Effector memory CD8-positive, alpha-beta T cell (primary cell): Measurements from ENCODE around the gene BRD2.

ENCODE experiments used
- ATAC-seq: fragments of 150-1000 bp; cut with Tn5 transposase; replicated peaks from 2 replicates; pipeline ENCODE4 v1.10.0; 2021; ENCODE audit warnings: mild to moderate bottlenecking, moderate library complexity
- DNase-seq, 3 experiments: peaks; one replicate each; pipeline ENCODE4 v3.0.0; 2021
- H3K27ac Mint-ChIP-seq, 2 donors: one replicate each; pipeline ENCODE4 v1.8.0; 2022; ENCODE audit warnings: mild to moderate bottlenecking in 2 of 2, mixed read lengths in 2 of 2, moderate library complexity in 2 of 2
- H3K27me3 Mint-ChIP-seq, 2 donors: one replicate each; pipeline ENCODE4 v1.8.0; 2022; ENCODE audit warnings: mixed read lengths in 2 of 2
- H3K36me3 Mint-ChIP-seq: one replicate; pipeline ENCODE4 v1.8.0; 2022; ENCODE audit warnings: mild to moderate bottlenecking, moderate library complexity, mixed read lengths; ENCODE audit not compliant: insufficient read depth
- H3K4me1 Mint-ChIP-seq, 2 donors: one replicate each; pipeline ENCODE4 v1.8.0; 2022; ENCODE audit warnings: low read depth in 2 of 2, mixed read lengths in 2 of 2
- H3K4me3 Mint-ChIP-seq, 2 donors: one replicate each; pipeline ENCODE4 v1.8.0; 2022; ENCODE audit warnings: mild to moderate bottlenecking in 2 of 2, mixed read lengths in 2 of 2, moderate library complexity in 2 of 2
- H3K9me3 Mint-ChIP-seq, 2 donors: one replicate each; pipeline ENCODE4 v1.8.0; 2022; ENCODE audit warnings: mixed read lengths in 2 of 2

The BRD2 gene

GRCh38 chr6:33007831-33008400, 39.5 kb downstream of the BRD2 start:
- Mint-ChIP-seq H3K9me3 (no peaks in the 10 kb centered on the region), H3K4me3 (peak overlapping the region; percentile 78 to 81), H3K4me1 (peaks cover 13 to 21% of the 10 kb centered on the region in 2 donors), H3K27me3 (peaks cover 0 to 6% of the 10 kb centered on the region in 2 donors), H3K27ac (peak overlapping the region in 1 of 2 donors; percentile 30), H3K36me3 (no peaks in the 10 kb centered on the region)
- ATAC-seq (no peak), DNase-seq (no peak)

GRCh38 chr6:33008944-33009861, 40.8 kb downstream of the BRD2 start, which contains the start of gene HLA-DOA:
HLA-DOA (minus strand) TSS chr6:33009591.
- DNase-seq (peak; percentile 43 to 58 (median 48)), ATAC-seq (peak; percentile 96)
- Mint-ChIP-seq H3K27me3 (no peaks in the 10 kb centered on the region), H3K36me3 (no peaks in the 10 kb centered on the region), H3K4me1 (peaks cover 13 to 21% of the 10 kb centered on the region in 2 donors), H3K27ac (peak within 1 kb of the TSS; percentile 39 to 92), H3K4me3 (peak within 1 kb of the TSS; percentile 78 to 81), H3K9me3 (no peaks in the 10 kb centered on the region)

DNA sequence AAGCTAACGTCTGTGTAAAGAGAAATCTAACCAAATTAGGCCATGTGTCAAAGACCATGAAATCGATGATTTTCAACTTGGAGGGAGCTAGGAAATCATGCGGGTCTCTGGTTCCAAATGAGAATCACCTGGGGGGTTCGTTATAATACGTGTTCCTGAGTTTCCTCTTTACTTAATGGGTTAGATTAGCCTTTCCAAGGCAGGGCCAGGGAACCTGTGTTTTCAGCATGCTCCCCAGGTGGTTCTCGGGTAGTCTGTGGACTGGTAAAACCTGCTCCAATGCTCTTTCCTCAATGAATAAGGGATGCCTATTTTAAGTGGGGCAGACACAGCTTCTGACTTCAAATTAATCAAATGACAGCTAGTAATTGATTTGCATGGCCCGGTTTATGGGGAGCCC, 42.0 kb downstream of the BRD2 start:
- Mint-ChIP-seq H3K4me3 (no peak overlapping the region), H3K27ac (no peak overlapping the region), H3K9me3 (no peaks in the 10 kb centered on the region), H3K27me3 (peaks cover 0 to 6% of the 10 kb centered on the region in 2 donors), H3K4me1 (peaks cover 17 to 27% of the 10 kb centered on the region in 2 donors), H3K36me3 (no peaks in the 10 kb centered on the region)
- DNase-seq (no peak), ATAC-seq (no peak)

DNA sequence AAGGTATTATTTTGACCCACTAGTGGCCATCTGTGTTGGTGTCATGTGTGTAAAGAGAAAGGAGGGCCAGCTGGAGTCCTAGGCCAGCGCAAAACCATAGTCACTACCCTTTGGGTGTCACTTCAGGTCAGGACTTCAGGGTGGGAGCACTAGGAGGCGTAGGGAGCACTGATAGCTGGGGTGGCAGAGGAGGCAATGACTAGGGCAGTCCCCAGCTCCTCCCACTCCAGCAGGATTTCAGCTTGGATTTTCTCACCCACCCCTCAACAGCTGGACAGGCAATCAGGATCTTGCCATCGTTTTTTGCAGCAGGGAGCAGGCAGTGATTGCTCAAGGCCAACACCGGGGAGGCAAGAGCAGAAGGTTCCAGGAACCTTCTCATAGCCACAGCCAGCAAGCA, 45.2 kb downstream of the BRD2 start:
- no peak overlapping the region for H3K4me3 Mint-ChIP-seq
- H3K9me3 Mint-ChIP-seq: no peaks in the 10 kb centered on the region
- no peaks in the 10 kb centered on the region for H3K36me3 Mint-ChIP-seq
- peaks cover 23 to 27% of the 10 kb centered on the region in 2 donors for H3K4me1 Mint-ChIP-seq
- ATAC-seq: no peak
- peaks cover 0 to 6% of the 10 kb centered on the region in 2 donors for H3K27me3 Mint-ChIP-seq
- H3K27ac Mint-ChIP-seq: no peak overlapping the region
- no peak for DNase-seq

DNA sequence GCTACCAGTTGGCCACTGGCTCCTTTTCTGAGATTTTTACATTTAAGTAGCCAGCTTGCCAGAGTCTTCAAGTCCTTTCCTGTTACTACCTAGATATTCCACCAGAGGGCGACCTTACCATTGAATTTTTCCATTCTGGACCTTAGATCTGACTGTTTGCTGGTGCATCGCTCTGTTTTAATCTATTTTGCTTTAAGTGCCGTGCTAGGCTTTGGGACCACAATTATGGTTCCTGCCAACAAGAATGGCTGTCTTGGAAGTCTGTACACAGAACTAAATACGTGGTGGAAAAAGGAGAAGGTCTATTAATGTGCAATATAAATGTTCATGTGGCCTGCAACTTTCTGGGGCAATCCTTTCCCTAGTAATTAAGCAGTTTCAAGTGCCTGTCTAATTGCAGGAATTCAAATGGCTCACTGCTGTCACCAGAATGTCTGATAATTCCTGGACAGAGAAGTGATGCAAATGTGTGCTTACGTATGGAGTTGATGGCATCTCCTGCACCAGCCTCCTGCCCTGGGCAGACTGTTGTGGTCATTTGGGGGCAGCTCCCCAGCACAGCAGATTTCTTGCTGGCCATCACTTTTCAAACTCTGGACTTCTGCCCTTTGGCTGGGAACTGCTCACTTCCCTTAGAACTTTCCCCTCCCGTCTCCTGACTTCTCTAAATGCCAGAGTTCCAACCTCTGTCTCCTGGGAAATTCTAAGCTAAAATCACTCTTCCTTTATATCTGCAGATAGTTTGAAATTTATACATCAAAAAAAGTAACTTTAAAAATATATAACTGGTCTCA, 46.6 kb downstream of the BRD2 start:
- H3K9me3 Mint-ChIP-seq: no peaks in the 10 kb centered on the region
- ATAC-seq (peak; percentile 75), DNase-seq (peak; percentile 70 to 75 (median 72))
- H3K27ac Mint-ChIP-seq: no peak overlapping the region
- no peak overlapping the region for H3K4me3 Mint-ChIP-seq
- peaks cover 24 to 31% of the 10 kb centered on the region in 2 donors for H3K4me1 Mint-ChIP-seq
- peaks cover 0 to 6% of the 10 kb centered on the region in 2 donors for H3K27me3 Mint-ChIP-seq
- no peaks in the 10 kb centered on the region for H3K36me3 Mint-ChIP-seq

DNA sequence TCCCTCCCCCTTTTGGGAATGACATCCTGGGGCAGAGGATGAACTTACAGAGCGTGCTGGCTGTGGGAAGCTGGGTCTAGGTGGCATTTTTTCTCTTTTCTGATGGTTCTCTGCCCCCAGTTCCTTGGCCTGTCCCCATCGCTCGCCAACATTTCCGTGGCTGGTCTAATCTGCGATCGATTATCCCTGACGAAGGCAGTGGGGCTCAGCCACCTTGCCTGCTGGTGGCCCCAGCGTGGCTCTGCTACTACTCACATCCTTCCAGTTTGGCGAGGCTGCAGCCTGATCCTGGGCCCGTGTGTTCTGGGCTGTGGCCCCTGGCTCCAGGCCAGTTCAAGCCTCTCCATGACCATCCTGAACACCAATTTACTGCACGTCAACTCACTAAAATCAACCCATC, 47.4 kb downstream of the BRD2 start:
- Mint-ChIP-seq H3K36me3 (no peaks in the 10 kb centered on the region), H3K4me1 (peaks cover 24 to 32% of the 10 kb centered on the region in 2 donors), H3K4me3 (no peak overlapping the region), H3K27ac (peak overlapping the region in 1 of 2 donors; percentile 5), H3K9me3 (no peaks in the 10 kb centered on the region), H3K27me3 (peaks cover 0 to 6% of the 10 kb centered on the region in 2 donors)
- ATAC-seq: no peak
- no peak for DNase-seq

DNA sequence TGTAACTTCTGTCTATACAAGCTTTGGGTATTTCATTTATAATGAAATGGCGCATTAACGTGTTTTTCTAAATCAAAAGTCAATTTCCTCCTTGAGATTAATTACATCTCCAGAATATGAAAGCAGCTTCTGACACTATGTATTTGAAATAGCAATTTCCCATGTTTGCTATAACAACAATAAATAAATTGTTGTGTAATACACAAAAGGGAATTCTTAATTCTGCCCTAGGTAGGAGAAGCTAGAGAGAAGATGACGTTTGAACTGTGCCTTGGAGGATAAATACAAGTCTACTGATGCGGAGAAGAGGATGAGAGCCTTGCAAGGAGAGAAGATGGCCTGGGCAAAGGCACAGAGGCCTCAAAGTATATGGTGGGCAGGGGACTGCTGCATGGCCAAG, 48.6 kb downstream of the BRD2 start:
- Mint-ChIP-seq H3K27ac (no peak overlapping the region), H3K4me3 (no peak overlapping the region), H3K36me3 (no peaks in the 10 kb centered on the region), H3K27me3 (peaks cover 0 to 6% of the 10 kb centered on the region in 2 donors), H3K9me3 (no peaks in the 10 kb centered on the region), H3K4me1 (peaks cover 23 to 32% of the 10 kb centered on the region in 2 donors)
- no peak for ATAC-seq
- DNase-seq: no peak

DNA sequence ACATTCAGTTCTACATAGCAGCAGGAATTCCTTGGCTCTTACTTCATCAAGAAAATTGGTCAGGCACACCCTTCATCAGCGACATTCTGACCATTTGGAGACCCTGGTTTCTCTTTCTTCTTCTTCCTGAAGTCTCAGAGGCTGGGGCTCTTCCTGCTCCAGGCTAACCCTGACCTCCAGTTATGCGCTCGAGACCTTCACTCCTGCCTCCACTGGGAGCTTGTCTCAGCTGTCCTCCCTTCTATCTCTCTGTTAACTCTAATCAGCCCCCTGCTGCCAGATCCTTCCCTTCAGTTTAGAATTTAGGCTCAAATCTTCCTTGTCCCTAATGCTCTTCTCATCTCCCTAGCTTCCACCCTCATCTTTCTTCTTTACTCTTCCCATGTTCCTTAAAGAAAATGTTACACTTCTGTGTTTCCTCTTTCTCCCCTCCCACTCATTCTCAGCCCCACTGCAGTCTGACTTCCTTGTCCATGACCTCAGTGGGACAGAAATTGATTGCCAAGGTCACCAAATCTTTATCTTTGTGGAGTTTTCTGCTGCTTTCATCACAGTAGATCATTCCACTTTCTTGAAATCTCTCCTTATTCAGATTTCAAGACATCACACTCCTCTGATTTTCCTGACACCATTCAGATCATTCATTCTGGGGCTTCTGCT, 49.4 kb downstream of the BRD2 start:
- DNase-seq (no peak), ATAC-seq (no peak)
- Mint-ChIP-seq H3K27me3 (peaks cover 0 to 6% of the 10 kb centered on the region in 2 donors), H3K4me1 (peaks cover 23 to 32% of the 10 kb centered on the region in 2 donors), H3K4me3 (peak overlapping the region in 1 of 2 donors; percentile 77), H3K9me3 (no peaks in the 10 kb centered on the region), H3K36me3 (no peaks in the 10 kb centered on the region), H3K27ac (peak overlapping the region; percentile 84 to 86)

GRCh38 chr6:33018418-33018817, 50.0 kb downstream of the BRD2 start:
- no peaks in the 10 kb centered on the region for H3K9me3 Mint-ChIP-seq
- H3K27ac Mint-ChIP-seq: peak overlapping the region; percentile 84 to 86
- H3K4me3 Mint-ChIP-seq: peak overlapping the region in 1 of 2 donors; percentile 77
- DNase-seq (no peak), ATAC-seq (no peak)
- no peaks in the 10 kb centered on the region for H3K36me3 Mint-ChIP-seq
- peaks cover 23 to 32% of the 10 kb centered on the region in 2 donors for H3K4me1 Mint-ChIP-seq
- peaks cover 0 to 6% of the 10 kb centered on the region in 2 donors for H3K27me3 Mint-ChIP-seq

GRCh38 chr6:33018904-33019303, 50.5 kb downstream of the BRD2 start:
- ATAC-seq (peak; percentile 86), DNase-seq (peak in 2 of 3 experiments; percentile 27 to 37)

GRCh38 chr6:33019372-33019771, 51.0 kb downstream of the BRD2 start:
- DNase-seq: no peak
- Mint-ChIP-seq H3K27me3 (peaks cover 0 to 6% of the 10 kb centered on the region in 2 donors), H3K27ac (peak overlapping the region; percentile 84 to 86), H3K4me1 (peaks cover 23 to 32% of the 10 kb centered on the region in 2 donors), H3K9me3 (no peaks in the 10 kb centered on the region), H3K4me3 (peak overlapping the region; percentile 65 to 77), H3K36me3 (no peaks in the 10 kb centered on the region)
- ATAC-seq: no peak

More at GRCh38 chr6:33018904-33019303, 50.5 kb downstream of the BRD2 start:
- Mint-ChIP-seq H3K4me3 (peak overlapping the region; percentile 65 to 77), H3K4me1 (peaks cover 23 to 32% of the 10 kb centered on the region in 2 donors), H3K36me3 (no peaks in the 10 kb centered on the region), H3K27ac (peak overlapping the region; percentile 84 to 86), H3K27me3 (peaks cover 0 to 6% of the 10 kb centered on the region in 2 donors), H3K9me3 (no peaks in the 10 kb centered on the region)

DNA sequence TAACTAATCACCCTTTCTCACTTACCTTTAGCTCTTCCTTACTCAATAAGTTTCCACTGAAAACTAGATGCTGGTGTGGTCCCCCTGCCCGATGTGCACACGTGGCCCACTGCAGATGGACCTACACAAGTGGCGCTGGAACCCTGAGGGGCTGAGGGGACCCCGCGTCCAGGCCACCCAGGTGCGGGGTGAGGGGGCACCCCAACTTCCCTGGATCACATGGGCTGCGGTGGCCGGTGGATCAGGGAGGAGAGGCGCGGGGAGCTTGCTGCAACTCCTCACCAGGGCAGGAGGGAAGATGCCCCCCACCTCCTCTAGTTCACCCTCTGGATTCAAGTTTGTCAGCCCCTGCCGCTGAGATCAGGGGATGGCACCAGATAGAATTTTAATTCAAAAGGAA, 53.5 kb downstream of the BRD2 start:
- Mint-ChIP-seq H3K4me1 (peaks cover 19 to 27% of the 10 kb centered on the region in 2 donors), H3K27me3 (no peaks in the 10 kb centered on the region), H3K4me3 (no peak overlapping the region), H3K36me3 (no peaks in the 10 kb centered on the region), H3K9me3 (no peaks in the 10 kb centered on the region), H3K27ac (no peak overlapping the region)
- no peak for DNase-seq
- ATAC-seq: no peak
